Stimulated activated CD4-positive, alpha-beta T cell treated with anti-CD3 and anti-CD28 coated beads, TNF-alpha, amount 100 ng/mL, for 4 hours (primary cell): ENCODE results near the gene OR2T8.

Source experiments
- DNase-seq, 3 experiments: peaks; one replicate each; pipeline ENCODE4 v3.0.0-alpha.2; 2020; ENCODE audit warnings: low read depth in 3 of 3

OR2T8 gene

GRCh38 chr1:247961791-247962190, 41.7 kb downstream of the OR2T8 start:
- no peak for DNase-seq

- DNase-seq: no peak
Observed at GRCh38 chr1:247962911-247963588, 43.0 kb downstream of the OR2T8 start.

GRCh38 chr1:247964933-247965332, 44.9 kb downstream of the OR2T8 start, which contains the start of gene OR2AK2:
Gene OR2AK2, plus strand, starts transcription at chr1:247965233. Its CDS starts 144 bp downstream, at chr1:247965377.
- no peak for DNase-seq

- no peak for DNase-seq
Observed at GRCh38 chr1:247966532-247967204, 46.6 kb downstream of the OR2T8 start.
